SJSA1 (cell line): ENCODE data around the gene KDM5B. TPM values are rescaled to one million over a fixed set of nuclear protein-coding genes. Genes with fewer than 3 reads are reported as not detected.
A peak's percentile ranks its signal among the peaks of the same experiment; 100 is the strongest.
"Not testable (repeated sequence)": the region's sequence is repeated elsewhere in the genome, so short reads cannot be mapped to it uniquely, and the experiment has no call there.

Experiments used
- DNase-seq, 2 experiments: peaks; one replicate each; pipeline ENCODE4 v3.0.0-alpha.2; 2015 to 2020; ENCODE audit warnings: low spot score in 2 of 2, low read depth in 1 of 2
- H3K27ac ChIP-seq: fragments of 250-450 bp; sonication (Bioruptor Pico); 2 replicates; pipeline ENCODE4 v1.5.1; 2020; ENCODE audit warnings: mild to moderate bottlenecking, moderate library complexity
- H3K27me3 ChIP-seq: fragments of 250-450 bp; sonication (Bioruptor Pico); replicated peaks from 2 replicates; pipeline ENCODE4 v1.5.1; 2020; ENCODE audit warnings: mild to moderate bottlenecking, moderate library complexity
- H3K36me3 ChIP-seq: fragments of 250-450 bp; sonication (Bioruptor Pico); 2 replicates; pipeline ENCODE4 v1.5.1; 2020; ENCODE audit warnings: mild to moderate bottlenecking
- H3K4me1 ChIP-seq: fragments of 250-450 bp; sonication (Bioruptor Pico); replicated peaks from 2 replicates; pipeline ENCODE4 v1.6.1; 2021; ENCODE audit warnings: mild to moderate bottlenecking
- H3K4me3 ChIP-seq: fragments of 250-450 bp; sonication (Bioruptor Pico); 2 replicates; pipeline ENCODE4 v1.5.1; 2020; ENCODE audit warnings: mild to moderate bottlenecking
- H3K9me3 ChIP-seq: fragments of 250-450 bp; sonication (Bioruptor Pico); replicated peaks from 2 replicates; pipeline ENCODE4 v1.5.1; 2020; ENCODE audit warnings: mild to moderate bottlenecking
- total RNA-seq: library from RNA; depleted of rRNA; stranded (reverse); fragments of >200 nt; shearing (Covaris generic); gene quantifications from 2 replicates; pipeline ENCODE4 v1.2.3, GENCODE V29; 2014

KDM5B gene
- total RNA-seq, 1 experiment from 2014 or later = 34.2 TPM

- no peak for DNase-seq
- Histone ChIP-seq H3K9me3 (no peaks in the 10 kb centered on the region), H3K4me3 (no peak overlapping the region), H3K27ac (no peak overlapping the region), H3K4me1 (no peaks in the 10 kb centered on the region), H3K36me3 (no peaks in the 10 kb centered on the region), H3K27me3 (peaks cover 2% of the 10 kb centered on the region)
Measured at GRCh38 chr1:202834771-202835547, 26.7 kb upstream of the KDM5B start.

- H3K27ac ChIP-seq = no peak overlapping the region
- H3K4me3 ChIP-seq = no peak overlapping the region
- no peaks in the 10 kb centered on the region for H3K4me1 ChIP-seq
- no peaks in the 10 kb centered on the region for H3K36me3 ChIP-seq
- H3K9me3 ChIP-seq = no peaks in the 10 kb centered on the region
- DNase-seq = no peak
- peaks cover 2% of the 10 kb centered on the region; the same call in 1 of the 2 replicates for H3K27me3 ChIP-seq
Measured at GRCh38 chr1:202831906-202832305, 23.7 kb upstream of the KDM5B start.

DNA sequence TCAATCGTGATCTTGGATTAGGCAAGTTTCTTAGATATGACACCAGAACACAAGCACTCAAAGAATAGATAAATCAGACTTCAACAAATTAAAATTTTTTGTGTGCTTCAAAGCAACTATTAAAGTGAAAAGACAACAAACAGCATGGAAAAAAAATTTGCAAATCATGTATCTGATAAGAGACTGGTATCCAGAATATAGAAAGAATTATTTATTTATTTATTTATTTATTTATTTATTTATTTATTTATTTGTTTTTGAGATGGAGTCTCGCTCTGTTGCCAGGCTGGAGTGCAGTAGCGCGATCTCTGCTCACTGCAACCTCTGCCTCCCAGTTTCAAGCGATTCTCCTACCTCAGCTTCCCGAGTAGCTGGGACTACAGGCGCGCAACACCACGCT, 21.0 kb upstream of the KDM5B start:
- not testable (repeated sequence) for H3K4me3 ChIP-seq, H3K4me1 ChIP-seq, H3K27me3 ChIP-seq, DNase-seq, H3K27ac ChIP-seq, H3K36me3 ChIP-seq, H3K9me3 ChIP-seq

GRCh38 chr1:202825748-202826147, 17.5 kb upstream of the KDM5B start:
- no peak for DNase-seq
- no peaks in the 10 kb centered on the region for H3K9me3 ChIP-seq
- H3K27ac ChIP-seq = no peak overlapping the region
- no peaks in the 10 kb centered on the region for H3K27me3 ChIP-seq
- H3K36me3 ChIP-seq = no peaks in the 10 kb centered on the region
- no peak overlapping the region for H3K4me3 ChIP-seq
- H3K4me1 ChIP-seq = peaks cover 9% of the 10 kb centered on the region; the same call in 1 of the 2 replicates

DNA sequence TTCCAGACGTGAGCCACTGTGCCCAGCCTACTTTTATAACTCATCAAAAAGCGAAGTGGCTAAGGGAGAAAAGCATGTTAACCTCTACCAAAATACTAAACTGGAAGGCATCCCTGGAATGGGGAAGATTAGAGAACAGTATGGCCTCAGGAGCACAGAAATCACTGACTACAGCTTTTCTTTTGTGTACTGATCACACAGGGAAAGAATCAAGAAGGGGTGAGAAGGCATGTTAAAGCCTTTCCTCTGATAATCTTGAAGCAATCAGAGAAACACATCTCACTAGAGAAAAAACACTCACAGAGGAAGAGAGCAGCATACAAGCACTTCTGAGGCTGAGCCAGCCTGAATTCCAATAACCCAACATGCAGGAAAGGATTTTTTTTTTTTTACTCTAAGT, 13.2 kb upstream of the KDM5B start:
- no peak for DNase-seq
- H3K4me3 ChIP-seq = no peak overlapping the region
- H3K9me3 ChIP-seq = no peaks in the 10 kb centered on the region
- no peaks in the 10 kb centered on the region for H3K27me3 ChIP-seq
- H3K36me3 ChIP-seq = no peaks in the 10 kb centered on the region
- H3K4me1 ChIP-seq = peaks cover 13% of the 10 kb centered on the region
- peak overlapping the region; percentile 24; the same call in 1 of the 2 replicates for H3K27ac ChIP-seq

GRCh38 chr1:202818819-202819218, 10.6 kb upstream of the KDM5B start:
- H3K9me3 ChIP-seq = no peaks in the 10 kb centered on the region
- DNase-seq = no peak
- H3K27ac ChIP-seq = no peak overlapping the region
- H3K4me1 ChIP-seq = peaks cover 21% of the 10 kb centered on the region
- no peak overlapping the region for H3K4me3 ChIP-seq
- H3K27me3 ChIP-seq = no peaks in the 10 kb centered on the region
- H3K36me3 ChIP-seq = no peaks in the 10 kb centered on the region

DNA sequence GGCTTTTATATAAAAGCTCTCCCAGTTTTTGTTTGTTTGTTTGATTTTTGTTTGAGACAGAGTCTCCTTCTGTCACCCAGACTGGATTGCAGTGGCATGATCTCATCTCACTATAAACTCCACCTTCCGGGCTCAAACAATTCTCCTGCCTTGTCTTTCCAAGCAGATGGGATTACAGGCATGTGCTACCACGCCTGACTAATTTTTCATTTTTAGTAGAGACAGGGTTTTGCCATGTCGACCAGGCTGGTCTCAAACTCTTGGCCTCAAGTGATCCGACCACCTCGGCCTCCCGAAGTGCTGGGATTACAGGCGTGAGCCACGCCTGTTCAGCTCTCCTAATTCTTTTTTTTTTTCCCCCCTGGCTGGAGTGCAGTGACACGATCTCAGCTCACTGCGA, 6.9 kb upstream of the KDM5B start:
- no peak overlapping the region for H3K4me3 ChIP-seq
- DNase-seq = no peak

GRCh38 chr1:202812176-202813026, 4.2 kb upstream of the KDM5B start:
- Histone ChIP-seq H3K36me3 (peaks cover 3% of the 10 kb centered on the region), H3K27ac (no peak overlapping the region)
- DNase-seq = no peak

More for the DNA sequence above, 6.9 kb upstream of the KDM5B start:
- peaks cover 42% of the 10 kb centered on the region for H3K4me1 ChIP-seq
- H3K27me3 ChIP-seq = no peaks in the 10 kb centered on the region
- H3K36me3 ChIP-seq = no peaks in the 10 kb centered on the region
- no peak overlapping the region for H3K27ac ChIP-seq
- no peaks in the 10 kb centered on the region for H3K9me3 ChIP-seq

DNA sequence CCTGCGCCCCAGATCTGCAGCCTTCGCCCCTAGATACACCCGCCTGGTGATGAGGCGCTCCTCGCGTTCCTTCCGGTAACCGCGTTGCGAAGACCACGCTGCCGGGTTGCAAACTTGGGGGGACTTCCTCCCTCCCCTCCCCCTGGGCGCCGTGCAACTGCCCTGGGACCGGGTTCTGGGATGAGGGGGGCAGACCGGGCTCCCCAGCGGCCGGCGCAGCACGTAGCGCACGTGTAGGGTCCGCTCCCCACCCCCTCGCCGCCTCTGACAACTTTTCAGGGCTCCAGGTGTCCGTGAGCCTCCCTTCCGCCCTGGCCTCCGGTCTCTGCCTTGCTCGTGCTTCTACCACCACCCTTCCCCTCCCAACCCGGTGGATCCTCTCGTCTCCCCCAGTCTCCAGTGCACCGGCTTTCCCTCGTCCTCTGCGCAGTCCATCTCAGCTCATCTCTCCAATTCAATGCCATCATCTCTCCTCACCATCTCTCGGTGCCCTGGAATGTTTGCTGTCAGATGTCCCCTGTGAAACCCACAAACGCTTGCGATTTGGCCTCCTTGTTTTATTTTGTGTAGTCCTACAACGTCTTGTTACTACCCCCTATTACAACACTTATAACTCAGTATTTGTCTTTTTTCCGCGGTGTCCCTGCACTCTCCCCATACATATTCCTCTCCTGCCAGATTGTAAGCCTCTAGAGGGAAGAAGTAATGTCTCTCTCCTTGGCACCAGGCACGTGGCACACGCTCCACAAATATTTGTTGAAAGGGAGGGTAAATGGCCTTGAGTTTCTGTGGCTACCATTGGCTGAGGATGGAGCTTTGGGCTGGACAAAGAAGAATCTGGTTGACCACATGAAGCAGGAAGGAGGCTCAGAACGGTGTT, 3.3 kb upstream of the KDM5B start:
- Histone ChIP-seq H3K4me3 (peak overlapping the region; percentile 59), H3K4me1 (peaks cover 41% of the 10 kb centered on the region), H3K27me3 (no peaks in the 10 kb centered on the region), H3K27ac (no peak overlapping the region), H3K9me3 (no peaks in the 10 kb centered on the region), H3K36me3 (peaks cover 3% of the 10 kb centered on the region)
- no peak for DNase-seq

More at GRCh38 chr1:202812176-202813026, 4.2 kb upstream of the KDM5B start:
- Histone ChIP-seq H3K4me1 (peaks cover 41% of the 10 kb centered on the region), H3K4me3 (no peak overlapping the region), H3K27me3 (no peaks in the 10 kb centered on the region), H3K9me3 (no peaks in the 10 kb centered on the region)

GRCh38 chr1:202810615-202811295, 2.5 kb upstream of the KDM5B start, which contains the start of gene PCAT6:
Gene PCAT6, plus strand, starts transcription at chr1:202810954.
- Histone ChIP-seq H3K4me3 (peak within 1 kb of the TSS; percentile 59), H3K9me3 (no peaks in the 10 kb centered on the region), H3K27me3 (no peaks in the 10 kb centered on the region), H3K4me1 (peaks cover 49% of the 10 kb centered on the region), H3K27ac (peak within 1 kb of the TSS; percentile 36; the same call in 1 of the 2 replicates), H3K36me3 (peaks cover 3% of the 10 kb centered on the region)
- peak; percentile 95 for DNase-seq

DNA sequence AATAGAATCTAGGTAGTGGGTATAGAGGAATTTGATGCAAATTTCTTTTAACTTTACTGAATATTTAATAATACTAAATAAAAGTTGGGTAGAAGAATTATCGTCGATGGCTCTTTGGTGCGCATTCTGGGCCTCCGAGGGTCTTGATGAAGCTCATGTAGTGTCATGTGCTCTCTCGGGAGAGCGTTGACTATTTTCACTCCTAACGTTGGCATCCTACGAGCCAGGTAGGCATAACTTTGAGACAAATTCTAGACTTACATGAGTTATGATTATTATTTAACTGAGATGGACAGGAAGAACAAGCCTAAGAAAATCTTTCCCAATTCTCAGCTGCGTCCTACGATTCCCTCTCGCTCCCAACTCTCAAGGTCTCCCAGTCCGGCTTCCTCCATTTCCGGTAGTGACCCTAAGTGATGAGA, 2.0 kb upstream of the KDM5B start:
- H3K27me3 ChIP-seq = no peaks in the 10 kb centered on the region
- H3K4me1 ChIP-seq = peaks cover 50% of the 10 kb centered on the region
- no peak overlapping the region; the same call in 1 of the 2 replicates for H3K27ac ChIP-seq
- peak overlapping the region; percentile 59 for H3K4me3 ChIP-seq
- DNase-seq = no peak
- peaks cover 3% of the 10 kb centered on the region for H3K36me3 ChIP-seq
- H3K9me3 ChIP-seq = no peaks in the 10 kb centered on the region

DNA sequence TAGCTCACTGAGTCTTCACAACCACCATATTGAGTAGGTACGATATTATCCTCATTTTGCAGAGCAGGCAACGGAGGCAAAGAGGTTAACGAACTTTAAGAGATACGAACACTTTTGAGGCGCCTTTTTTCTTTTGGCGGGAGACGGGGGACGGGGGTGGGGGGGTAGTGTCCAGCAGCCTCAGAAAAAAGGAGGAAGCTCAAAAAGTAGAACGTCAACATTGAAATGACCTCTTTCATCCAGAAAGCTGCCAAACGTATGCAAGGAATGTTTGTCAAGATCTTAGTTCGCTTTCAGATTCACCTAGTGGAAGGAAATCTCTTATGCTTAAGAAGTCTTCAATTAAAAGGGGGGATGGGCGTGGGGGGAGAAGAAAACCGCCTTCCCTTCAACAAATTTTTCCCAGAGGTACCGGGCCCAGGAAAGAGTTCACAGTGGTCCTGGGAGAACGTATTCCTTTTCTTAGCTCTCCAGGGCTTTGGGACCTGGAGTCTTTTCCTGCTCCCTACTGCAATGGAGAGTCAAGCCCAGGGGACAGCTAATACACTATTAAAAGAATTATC, 1.5 kb upstream of the KDM5B start:
- Histone ChIP-seq H3K36me3 (peaks cover 3% of the 10 kb centered on the region), H3K9me3 (no peaks in the 10 kb centered on the region), H3K4me1 (peaks cover 52% of the 10 kb centered on the region), H3K27ac (no peak overlapping the region), H3K4me3 (no peak overlapping the region), H3K27me3 (no peaks in the 10 kb centered on the region)
- DNase-seq = no peak
